Astrocyte of the spinal cord (primary cell): ENCODE measurements around the gene FAM227A.

Source experiments
- DNase-seq: peaks from one replicate; pipeline ENCODE4 v3.0.0; 2011; ENCODE audit warnings: low read depth, low spot score
- H3K4me3 ChIP-seq: 2 replicates; pipeline ENCODE4 v1.5.1; 2011; ENCODE audit warnings: low read depth, mild to moderate bottlenecking, low read length, moderate library complexity
- in situ Hi-C: cut with HindIII; loops from 2 replicates; pipeline ENCODE4 v1.10.0; 2017; ENCODE audit warnings: low sequenced_read_pairs
- TF ChIP-seq, protein P1 (sequence below): IDR thresholded peaks from 2 replicates; pipeline ENCODE4 v1.5.1; 2012; ENCODE audit warnings: low read depth, mild to moderate bottlenecking, low read length, inconsistent platforms

FAM227A gene

DNA sequence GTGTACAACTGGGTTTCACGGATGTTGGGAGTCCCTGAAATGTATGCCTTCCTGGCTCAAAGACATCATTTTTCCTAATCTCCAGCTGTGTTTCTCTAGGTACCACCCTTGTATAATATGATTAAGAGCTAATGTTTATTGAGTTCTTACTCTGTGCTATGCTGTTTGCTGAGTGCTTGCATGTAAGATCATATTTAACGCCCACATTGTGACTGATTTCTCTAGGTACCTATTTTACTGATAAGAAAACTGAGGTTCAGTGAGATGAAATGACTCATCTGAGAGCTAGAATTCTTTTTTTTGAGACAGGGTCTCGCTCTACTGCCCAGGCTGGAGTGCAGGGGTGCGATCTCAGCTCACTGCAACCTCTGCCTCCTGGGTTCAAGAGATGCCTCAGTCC is 42.6 kb downstream of the FAM227A start:
- TF ChIP-seq, protein P1, sequence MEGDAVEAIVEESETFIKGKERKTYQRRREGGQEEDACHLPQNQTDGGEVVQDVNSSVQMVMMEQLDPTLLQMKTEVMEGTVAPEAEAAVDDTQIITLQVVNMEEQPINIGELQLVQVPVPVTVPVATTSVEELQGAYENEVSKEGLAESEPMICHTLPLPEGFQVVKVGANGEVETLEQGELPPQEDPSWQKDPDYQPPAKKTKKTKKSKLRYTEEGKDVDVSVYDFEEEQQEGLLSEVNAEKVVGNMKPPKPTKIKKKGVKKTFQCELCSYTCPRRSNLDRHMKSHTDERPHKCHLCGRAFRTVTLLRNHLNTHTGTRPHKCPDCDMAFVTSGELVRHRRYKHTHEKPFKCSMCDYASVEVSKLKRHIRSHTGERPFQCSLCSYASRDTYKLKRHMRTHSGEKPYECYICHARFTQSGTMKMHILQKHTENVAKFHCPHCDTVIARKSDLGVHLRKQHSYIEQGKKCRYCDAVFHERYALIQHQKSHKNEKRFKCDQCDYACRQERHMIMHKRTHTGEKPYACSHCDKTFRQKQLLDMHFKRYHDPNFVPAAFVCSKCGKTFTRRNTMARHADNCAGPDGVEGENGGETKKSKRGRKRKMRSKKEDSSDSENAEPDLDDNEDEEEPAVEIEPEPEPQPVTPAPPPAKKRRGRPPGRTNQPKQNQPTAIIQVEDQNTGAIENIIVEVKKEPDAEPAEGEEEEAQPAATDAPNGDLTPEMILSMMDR = no peak
- no peak overlapping the region for H3K4me3 ChIP-seq
- in situ Hi-C loops = no loop called here
- DNase-seq = no peak

DNA sequence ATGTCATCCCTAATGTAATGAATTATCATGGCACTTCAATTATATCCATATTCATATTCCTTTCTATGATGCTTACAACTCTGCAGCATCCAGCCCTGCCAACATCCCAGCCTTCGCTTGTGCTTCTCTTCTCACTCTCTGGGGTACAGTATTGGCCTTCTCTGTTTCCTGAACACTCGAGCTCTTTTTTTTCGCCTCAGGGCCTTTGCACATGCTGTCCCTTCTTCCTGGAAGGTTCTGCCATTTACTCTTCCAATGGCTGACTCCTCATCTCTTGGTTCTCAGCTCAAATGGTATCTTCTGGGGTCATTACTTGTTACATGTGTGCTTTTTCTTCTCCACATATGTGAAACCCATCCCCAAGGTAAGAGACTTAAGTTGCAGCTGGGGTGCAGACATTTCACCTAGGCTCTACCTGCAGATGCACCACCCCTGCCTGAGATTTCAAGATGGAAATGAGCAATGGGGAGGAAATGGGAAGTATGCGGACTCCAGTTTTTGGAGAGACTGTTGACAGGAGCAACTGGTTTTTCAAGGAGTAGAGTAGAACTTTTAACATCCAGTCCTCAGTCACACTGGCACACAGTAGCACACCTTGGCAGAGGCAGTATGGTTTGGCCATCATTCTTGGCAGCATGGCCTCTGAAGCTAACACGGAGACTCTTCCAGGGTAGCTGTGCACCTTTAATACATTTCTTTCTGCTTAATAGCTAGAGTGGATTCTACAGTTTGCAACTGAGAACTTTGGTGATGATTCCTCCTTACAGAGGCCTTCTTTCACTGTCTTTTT is 43.8 kb downstream of the FAM227A start:
- H3K4me3 ChIP-seq = no peak overlapping the region
- DNase-seq = no peak
- TF ChIP-seq, protein P1 = no peak
- in situ Hi-C loops = no loop called here

DNA sequence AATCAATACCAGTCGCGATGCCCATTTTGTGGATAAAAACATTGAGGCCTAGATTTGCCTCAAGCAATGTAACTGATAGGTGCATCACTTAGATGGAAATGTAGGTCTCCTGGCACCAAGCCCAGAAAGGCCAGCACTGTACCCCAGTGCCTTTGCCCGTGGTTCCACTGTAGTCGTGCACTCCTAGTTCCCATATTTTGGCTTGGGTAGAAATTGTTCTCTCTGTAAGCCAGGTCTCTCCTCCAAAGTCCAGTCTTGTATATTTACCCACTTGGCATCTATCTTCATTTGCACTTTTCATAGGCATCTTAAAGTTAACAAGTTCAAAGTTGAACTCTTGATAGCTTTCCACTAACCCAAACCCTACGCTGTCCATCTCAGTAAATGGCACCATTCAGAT is 44.6 kb downstream of the FAM227A start:
- no peak for DNase-seq
- TF ChIP-seq, protein P1 = no peak
- no peak overlapping the region for H3K4me3 ChIP-seq
- in situ Hi-C loops = no loop called here

DNA sequence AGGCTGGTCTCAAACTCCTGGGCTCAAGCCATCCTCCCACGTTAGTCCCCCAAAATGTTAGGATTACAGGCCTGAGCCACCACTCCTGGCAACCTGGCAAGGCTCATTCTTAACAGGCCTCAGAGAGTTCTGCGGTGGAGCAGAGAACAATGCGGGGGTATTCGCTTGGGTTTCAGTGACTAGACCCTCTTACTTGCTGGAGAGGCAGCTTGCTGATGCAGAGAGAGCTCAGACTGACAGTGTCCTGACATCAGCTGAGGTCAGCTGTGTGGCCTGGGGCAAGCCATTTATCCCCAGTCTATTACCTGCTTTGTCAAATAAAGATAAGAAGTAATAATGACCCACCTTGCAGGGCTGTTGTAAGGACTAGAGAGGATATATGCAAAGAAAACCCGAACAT is 46.0 kb downstream of the FAM227A start:
- TF ChIP-seq, protein P1 = no peak
- in situ Hi-C loops = no loop called here
- H3K4me3 ChIP-seq = no peak overlapping the region
- no peak for DNase-seq

DNA sequence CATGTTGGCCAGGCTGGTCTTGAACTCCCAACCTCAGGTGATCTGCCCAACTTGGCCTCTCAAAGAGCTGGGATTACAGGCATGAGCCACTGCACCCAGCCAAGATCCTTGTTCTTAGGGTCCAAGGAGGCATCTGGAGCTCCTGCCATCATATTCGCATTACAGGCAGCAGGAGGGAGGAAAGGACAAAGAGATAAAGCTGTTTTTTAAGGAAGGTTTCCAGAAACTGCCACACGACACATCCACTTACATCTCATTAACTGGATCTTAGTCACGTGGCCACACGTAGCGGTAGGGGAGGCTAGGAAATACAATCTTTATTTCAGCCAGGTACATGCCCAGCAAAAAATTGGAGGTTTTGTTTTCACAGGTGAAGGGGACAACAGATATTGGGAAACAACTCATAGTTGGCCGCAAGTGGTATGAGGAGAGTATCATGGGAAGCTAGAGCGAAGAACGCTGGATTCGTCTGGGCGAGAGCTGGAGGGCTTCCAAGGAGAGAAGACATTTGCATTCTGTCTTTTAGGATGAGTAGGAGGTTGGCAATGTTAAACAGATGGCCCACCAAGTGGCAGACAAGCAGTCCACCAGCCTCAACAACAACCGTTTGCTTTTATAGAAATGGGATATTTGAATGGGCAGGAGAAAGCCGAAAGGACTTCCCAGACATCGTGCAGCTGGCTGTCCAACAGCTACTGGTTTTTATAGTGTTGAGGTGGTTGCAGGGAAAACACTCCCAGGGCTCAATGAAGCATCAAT is 47.0 kb downstream of the FAM227A start:
- H3K4me3 ChIP-seq = no peak overlapping the region
- TF ChIP-seq, protein P1 = no peak
- in situ Hi-C loops = no loop called here
- DNase-seq = no peak

DNA sequence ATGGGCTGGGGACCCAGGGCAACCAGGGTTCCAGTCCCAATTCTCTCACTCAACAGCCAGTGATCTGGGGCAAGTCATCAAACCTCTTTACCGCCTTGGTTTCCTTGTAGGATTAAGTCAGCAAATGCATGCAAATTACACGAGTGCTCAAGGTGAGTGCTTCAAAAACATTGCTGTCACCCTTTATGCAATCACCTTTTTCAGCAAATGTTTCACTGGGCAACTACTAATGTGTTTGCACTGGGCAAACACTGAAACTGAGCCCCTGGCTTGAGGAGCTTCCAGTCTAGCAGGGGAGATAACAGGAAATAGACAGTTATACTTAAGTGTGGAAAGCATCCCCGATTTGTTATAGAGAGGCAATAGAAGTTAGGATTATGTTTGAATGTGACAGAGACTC is 48.5 kb downstream of the FAM227A start:
- TF ChIP-seq, protein P1 = no peak
- in situ Hi-C loops = no loop called here
- no peak for DNase-seq
- no peak overlapping the region for H3K4me3 ChIP-seq
